ENCODE measurements around the gene NAP1L2.

DNA sequence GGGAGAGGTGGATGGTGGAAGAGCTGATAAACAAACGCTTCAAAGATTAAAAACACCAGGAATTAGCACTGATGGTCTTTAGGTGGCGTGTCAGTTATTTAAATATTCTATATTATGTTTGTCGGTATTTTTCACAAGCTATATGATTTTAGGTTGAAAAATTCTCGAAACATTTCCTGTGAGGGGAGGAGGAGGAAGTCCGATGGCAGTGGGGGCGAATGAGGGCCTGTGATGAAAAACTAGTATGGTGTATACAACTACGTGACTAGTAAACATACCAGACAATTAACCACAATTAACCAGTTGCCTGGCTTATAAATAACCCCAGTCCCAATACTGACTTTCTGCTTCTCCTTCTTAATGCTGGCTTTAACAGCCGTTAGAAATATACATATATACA, 595 bp upstream of the NAP1L2 start:
- TF ChIP-seq, protein P1, sequence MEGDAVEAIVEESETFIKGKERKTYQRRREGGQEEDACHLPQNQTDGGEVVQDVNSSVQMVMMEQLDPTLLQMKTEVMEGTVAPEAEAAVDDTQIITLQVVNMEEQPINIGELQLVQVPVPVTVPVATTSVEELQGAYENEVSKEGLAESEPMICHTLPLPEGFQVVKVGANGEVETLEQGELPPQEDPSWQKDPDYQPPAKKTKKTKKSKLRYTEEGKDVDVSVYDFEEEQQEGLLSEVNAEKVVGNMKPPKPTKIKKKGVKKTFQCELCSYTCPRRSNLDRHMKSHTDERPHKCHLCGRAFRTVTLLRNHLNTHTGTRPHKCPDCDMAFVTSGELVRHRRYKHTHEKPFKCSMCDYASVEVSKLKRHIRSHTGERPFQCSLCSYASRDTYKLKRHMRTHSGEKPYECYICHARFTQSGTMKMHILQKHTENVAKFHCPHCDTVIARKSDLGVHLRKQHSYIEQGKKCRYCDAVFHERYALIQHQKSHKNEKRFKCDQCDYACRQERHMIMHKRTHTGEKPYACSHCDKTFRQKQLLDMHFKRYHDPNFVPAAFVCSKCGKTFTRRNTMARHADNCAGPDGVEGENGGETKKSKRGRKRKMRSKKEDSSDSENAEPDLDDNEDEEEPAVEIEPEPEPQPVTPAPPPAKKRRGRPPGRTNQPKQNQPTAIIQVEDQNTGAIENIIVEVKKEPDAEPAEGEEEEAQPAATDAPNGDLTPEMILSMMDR (IDR thresholded peaks at IDR 0.05): no peak
- TF ChIP-seq POLR2A (IDR thresholded peaks at IDR 0.05): no peak

Data from lower leg skin (tissue), 3 donors.